ENCODE measurements around the gene UGT8. TPM values are rescaled to one million over a fixed set of nuclear protein-coding genes. Genes with fewer than 3 reads are reported as not detected.
"Not testable (repeated sequence)": the region's sequence is repeated elsewhere in the genome, so short reads cannot be mapped to it uniquely, and the experiment has no call there.

The UGT8 gene
- total RNA-seq, 6 experiments from 2014 or later, result not detected

- H3K4me3 Mint-ChIP-seq, result no peak overlapping the region
- no peaks in the 10 kb centered on the region for H3K36me3 Mint-ChIP-seq (ENCODE audit: low read depth)
- H3K27ac Mint-ChIP-seq, result no peak overlapping the region
- H3K27me3 Mint-ChIP-seq (ENCODE audit: insufficient read depth), result no peaks in the 10 kb centered on the region
- no peaks in the 10 kb centered on the region for H3K9me3 Mint-ChIP-seq
- no peak for TF ChIP-seq CTCF (IDR thresholded peaks at IDR 0.05)
- no peak for DNase-seq
- no peaks in the 10 kb centered on the region for H3K4me1 Mint-ChIP-seq (ENCODE audit: low read depth)
Measured at GRCh38 chr4:114607056-114607455, 8.4 kb downstream of the UGT8 start.

- H3K4me3 Mint-ChIP-seq, result no peak overlapping the region
Measured at GRCh38 chr4:114613560-114613959, 15.0 kb downstream of the UGT8 start.

GRCh38 chr4:114615435-114615834 is 16.8 kb downstream of the UGT8 start:
- TF ChIP-seq CTCF (IDR thresholded peaks at IDR 0.05), result no peak
- no peak overlapping the region for H3K27ac Mint-ChIP-seq
- H3K9me3 Mint-ChIP-seq, result no peaks in the 10 kb centered on the region
- H3K4me3 Mint-ChIP-seq, result no peak overlapping the region
- H3K27me3 Mint-ChIP-seq (ENCODE audit: insufficient read depth), result no peaks in the 10 kb centered on the region
- no peaks in the 10 kb centered on the region for H3K4me1 Mint-ChIP-seq (ENCODE audit: low read depth)
- no peak for DNase-seq
- no peaks in the 10 kb centered on the region for H3K36me3 Mint-ChIP-seq (ENCODE audit: low read depth)

More at GRCh38 chr4:114613560-114613959, 15.0 kb downstream of the UGT8 start:
- no peak overlapping the region for H3K27ac Mint-ChIP-seq
- TF ChIP-seq CTCF (IDR thresholded peaks at IDR 0.05), result no peak
- H3K4me1 Mint-ChIP-seq (ENCODE audit: low read depth), result no peaks in the 10 kb centered on the region
- no peaks in the 10 kb centered on the region for H3K27me3 Mint-ChIP-seq (ENCODE audit: insufficient read depth)
- H3K9me3 Mint-ChIP-seq, result no peaks in the 10 kb centered on the region
- no peaks in the 10 kb centered on the region for H3K36me3 Mint-ChIP-seq (ENCODE audit: low read depth)
- no peak for DNase-seq

GRCh38 chr4:114616036-114616435 is 17.4 kb downstream of the UGT8 start:
- not testable (repeated sequence) for H3K36me3 Mint-ChIP-seq (ENCODE audit: low read depth); H3K9me3 Mint-ChIP-seq; DNase-seq; H3K27me3 Mint-ChIP-seq (ENCODE audit: insufficient read depth); H3K4me1 Mint-ChIP-seq (ENCODE audit: low read depth); H3K4me3 Mint-ChIP-seq; H3K27ac Mint-ChIP-seq

GRCh38 chr4:114626196-114626595 is 27.6 kb downstream of the UGT8 start:
- no peaks in the 10 kb centered on the region for H3K36me3 Mint-ChIP-seq (ENCODE audit: low read depth)
- H3K27ac Mint-ChIP-seq, result no peak overlapping the region
- no peaks in the 10 kb centered on the region for H3K9me3 Mint-ChIP-seq
- no peak overlapping the region for H3K4me3 Mint-ChIP-seq
- TF ChIP-seq CTCF (IDR thresholded peaks at IDR 0.05), result no peak
- H3K4me1 Mint-ChIP-seq (ENCODE audit: low read depth), result no peaks in the 10 kb centered on the region
- H3K27me3 Mint-ChIP-seq (ENCODE audit: insufficient read depth), result peaks cover 1% of the 10 kb centered on the region; the same call in 1 of the 2 replicates
- no peak for DNase-seq

- Mint-ChIP-seq H3K36me3 (ENCODE audit: low read depth) (no peaks in the 10 kb centered on the region), H3K27me3 (ENCODE audit: insufficient read depth) (no peaks in the 10 kb centered on the region; the same call in 1 of the 2 replicates), H3K9me3 (no peaks in the 10 kb centered on the region), H3K4me3 (no peak overlapping the region), H3K4me1 (ENCODE audit: low read depth) (no peaks in the 10 kb centered on the region), H3K27ac (no peak overlapping the region)
- TF ChIP-seq CTCF (IDR thresholded peaks at IDR 0.05), result no peak
- no peak for DNase-seq
Measured at GRCh38 chr4:114636192-114636935, 37.8 kb downstream of the UGT8 start.

All from HFFc6 (cell line).